OCI-LY7 (cell line): Measurements from ENCODE around the gene GNB5.

Source experiments
- EZH2phosphoT487 ChIP-seq: fragments of 200-600 bp; sonication (generic); IDR thresholded peaks from 2 replicates; pipeline ENCODE4 v1.6.1; 2018; ENCODE audit warnings: low read depth, borderline replicate concordance, mild to moderate bottlenecking, mixed run types, antibody characterized with exemption, low read length, moderate library complexity, mixed read lengths
- TF ChIP-seq, protein P1 (sequence below): fragments of 200-600 bp; sonication (generic); conservative IDR thresholded peaks from 2 replicates; pipeline ENCODE4 v1.5.1; 2014; ENCODE audit warnings: mild to moderate bottlenecking, antibody characterized with exemption, low read length, moderate library complexity, mixed read lengths

GRCh38 chr15:52146261-52146660, 44.9 kb downstream of the GNB5 start:
- TF ChIP-seq, protein P1, sequence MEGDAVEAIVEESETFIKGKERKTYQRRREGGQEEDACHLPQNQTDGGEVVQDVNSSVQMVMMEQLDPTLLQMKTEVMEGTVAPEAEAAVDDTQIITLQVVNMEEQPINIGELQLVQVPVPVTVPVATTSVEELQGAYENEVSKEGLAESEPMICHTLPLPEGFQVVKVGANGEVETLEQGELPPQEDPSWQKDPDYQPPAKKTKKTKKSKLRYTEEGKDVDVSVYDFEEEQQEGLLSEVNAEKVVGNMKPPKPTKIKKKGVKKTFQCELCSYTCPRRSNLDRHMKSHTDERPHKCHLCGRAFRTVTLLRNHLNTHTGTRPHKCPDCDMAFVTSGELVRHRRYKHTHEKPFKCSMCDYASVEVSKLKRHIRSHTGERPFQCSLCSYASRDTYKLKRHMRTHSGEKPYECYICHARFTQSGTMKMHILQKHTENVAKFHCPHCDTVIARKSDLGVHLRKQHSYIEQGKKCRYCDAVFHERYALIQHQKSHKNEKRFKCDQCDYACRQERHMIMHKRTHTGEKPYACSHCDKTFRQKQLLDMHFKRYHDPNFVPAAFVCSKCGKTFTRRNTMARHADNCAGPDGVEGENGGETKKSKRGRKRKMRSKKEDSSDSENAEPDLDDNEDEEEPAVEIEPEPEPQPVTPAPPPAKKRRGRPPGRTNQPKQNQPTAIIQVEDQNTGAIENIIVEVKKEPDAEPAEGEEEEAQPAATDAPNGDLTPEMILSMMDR, result no peak
- no peak for TF ChIP-seq EZH2phosphoT487
